NCI-H1092 (cell line): ENCODE measurements around the gene SDC3.

Experiments used
- DNase-seq: peaks from one replicate; lab custom pipeline; 2025; lab: John Stamatoyannopoulos, UW

SDC3 gene

GRCh38 chr1:30888975-30889374, 19.6 kb downstream of the SDC3 start:
- DNase-seq = no peak

GRCh38 chr1:30888391-30888790, 20.2 kb downstream of the SDC3 start:
- DNase-seq = no peak

GRCh38 chr1:30887485-30888315, 20.9 kb downstream of the SDC3 start:
- no peak for DNase-seq

GRCh38 chr1:30886710-30887428, 21.7 kb downstream of the SDC3 start:
- no peak for DNase-seq

- no peak for DNase-seq
These were observed 22.7 kb downstream of the SDC3 start for GRCh38 chr1:30885570-30886522.

- DNase-seq = no peak
These were observed 23.8 kb downstream of the SDC3 start for GRCh38 chr1:30884723-30885122.

GRCh38 chr1:30883389-30884172, 25.0 kb downstream of the SDC3 start:
- DNase-seq = no peak

- no peak for DNase-seq
These were observed 25.7 kb downstream of the SDC3 start for GRCh38 chr1:30882678-30883388.

GRCh38 chr1:30881319-30882181, 27.0 kb downstream of the SDC3 start:
- DNase-seq = no peak

- no peak for DNase-seq
These were observed 27.8 kb downstream of the SDC3 start for GRCh38 chr1:30880678-30881318.

- DNase-seq = peak; percentile 24
These were observed 28.4 kb downstream of the SDC3 start for GRCh38 chr1:30879940-30880677.

GRCh38 chr1:30879126-30879786, 29.3 kb downstream of the SDC3 start:
- no peak for DNase-seq

GRCh38 chr1:30878559-30878958, 30.0 kb downstream of the SDC3 start:
- DNase-seq = no peak

- DNase-seq = no peak
These were observed 30.5 kb downstream of the SDC3 start for GRCh38 chr1:30878016-30878415.

GRCh38 chr1:30877205-30877912, 31.2 kb downstream of the SDC3 start:
- DNase-seq = no peak

GRCh38 chr1:30876451-30877204, 31.9 kb downstream of the SDC3 start:
- no peak for DNase-seq

GRCh38 chr1:30875916-30876315, 32.6 kb downstream of the SDC3 start:
- no peak for DNase-seq
